ENCODE results near the gene MGST2.
"Not testable (repeated sequence)": the region's sequence is repeated elsewhere in the genome, so short reads cannot be mapped to it uniquely, and the experiment has no call there.

The MGST2 gene

DNA sequence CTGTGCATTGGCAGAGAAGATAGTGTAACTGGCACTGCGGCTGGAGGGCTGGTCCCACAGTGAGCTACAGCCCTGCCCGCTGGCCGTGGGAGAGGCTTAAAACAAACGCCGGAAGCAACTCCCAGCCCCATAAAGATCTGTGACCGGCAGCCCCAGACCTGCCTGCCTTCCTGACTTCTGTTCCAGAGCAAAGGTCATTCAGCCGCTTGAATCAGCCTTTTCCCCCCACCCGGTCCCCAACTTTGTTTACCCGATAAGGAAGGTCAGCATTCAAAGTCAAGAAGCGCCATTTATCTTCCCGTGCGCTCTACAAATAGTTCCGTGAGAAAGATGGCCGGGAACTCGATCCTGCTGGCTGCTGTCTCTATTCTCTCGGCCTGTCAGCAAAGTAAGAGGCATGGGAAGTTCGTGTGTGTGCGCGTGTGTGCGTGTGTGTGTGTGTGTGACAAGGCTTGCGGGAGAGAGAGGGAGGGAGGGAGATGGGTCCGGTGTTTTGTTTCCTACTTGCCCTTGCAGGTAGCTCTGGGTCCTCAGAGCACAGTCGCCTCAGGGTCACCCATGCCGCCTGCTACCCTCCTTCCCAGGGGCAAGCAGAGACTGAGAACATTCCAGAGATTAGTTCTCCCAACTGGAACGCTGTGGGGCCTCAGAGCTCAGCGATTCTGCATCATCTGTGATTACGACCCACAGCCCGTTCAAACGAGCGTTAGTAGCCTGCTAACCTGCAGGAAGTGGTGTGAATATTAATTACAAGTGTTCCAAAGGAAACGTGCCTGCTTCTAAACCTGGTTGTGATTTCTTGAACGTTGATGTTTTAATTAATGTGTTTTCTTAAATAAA, at the start of gene MGST2:
Gene MGST2 (plus strand): TSS at position 130 of the 840 bp plus-strand sequence. CDS start 201 bp downstream, at position 331.
- DNase-seq = peak; percentile 69

DNA sequence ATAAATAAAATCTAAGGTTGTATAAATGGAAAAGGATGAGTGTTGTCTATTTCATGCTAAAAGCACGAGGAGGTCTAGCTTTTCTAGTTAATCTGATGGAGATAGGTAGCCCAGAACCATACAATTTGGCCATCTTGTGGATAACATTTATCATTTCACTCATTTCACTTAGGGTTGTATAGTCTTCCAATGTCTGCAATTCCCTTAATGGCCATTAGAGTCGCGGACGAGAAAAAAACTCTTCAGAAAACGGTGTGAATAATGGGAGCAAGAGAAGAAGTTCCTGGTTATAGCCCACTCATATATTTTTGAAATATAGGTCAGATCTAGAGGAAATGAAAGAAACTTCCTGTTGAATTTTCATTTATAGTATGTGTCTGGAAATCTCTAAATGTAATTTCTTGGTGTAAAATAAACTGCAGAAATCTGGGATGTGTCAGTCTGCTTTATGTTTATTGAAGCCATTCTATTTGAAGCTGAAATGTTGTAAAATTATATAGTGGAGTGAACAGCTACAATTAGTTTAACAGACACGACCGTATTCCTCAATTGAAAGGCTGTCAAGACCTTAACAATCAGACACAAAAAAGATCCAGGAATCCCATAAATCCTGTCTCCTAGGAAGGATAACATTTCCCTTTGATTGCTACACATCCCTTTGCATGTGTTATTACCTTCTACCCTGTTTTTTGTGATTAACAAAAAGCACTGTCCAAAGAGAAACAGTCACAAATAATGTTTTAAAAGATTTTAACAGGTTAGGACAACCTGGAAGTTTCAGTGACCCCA, 47.7 kb upstream of the MGST2 start:
- peak; percentile 18 for DNase-seq

- peak; percentile 31 for DNase-seq
Measured at GRCh38 chr4:139619644-139620043, 46.0 kb upstream of the MGST2 start.

- DNase-seq = no peak
Measured at GRCh38 chr4:139622901-139623381, 42.7 kb upstream of the MGST2 start.

GRCh38 chr4:139624441-139625092, 41.1 kb upstream of the MGST2 start:
- DNase-seq = no peak

DNA sequence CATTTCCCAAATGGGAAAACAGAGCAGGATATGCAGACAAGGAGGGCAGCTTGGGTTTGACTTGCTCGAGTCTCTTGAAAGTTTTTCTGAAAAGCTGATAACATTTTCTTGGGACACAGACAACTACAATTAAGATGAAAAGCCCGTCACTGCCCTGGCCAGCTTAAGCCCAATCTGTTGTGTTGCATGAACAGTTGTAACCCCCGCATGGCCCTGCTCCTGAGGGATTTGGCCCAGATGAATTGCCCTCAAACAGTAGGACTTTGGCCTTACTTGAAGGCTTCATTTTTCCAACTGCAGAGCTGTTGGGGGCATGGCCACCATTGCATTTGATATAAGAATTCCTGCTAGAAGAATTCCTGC, 40.5 kb upstream of the MGST2 start:
- no peak for DNase-seq

DNA sequence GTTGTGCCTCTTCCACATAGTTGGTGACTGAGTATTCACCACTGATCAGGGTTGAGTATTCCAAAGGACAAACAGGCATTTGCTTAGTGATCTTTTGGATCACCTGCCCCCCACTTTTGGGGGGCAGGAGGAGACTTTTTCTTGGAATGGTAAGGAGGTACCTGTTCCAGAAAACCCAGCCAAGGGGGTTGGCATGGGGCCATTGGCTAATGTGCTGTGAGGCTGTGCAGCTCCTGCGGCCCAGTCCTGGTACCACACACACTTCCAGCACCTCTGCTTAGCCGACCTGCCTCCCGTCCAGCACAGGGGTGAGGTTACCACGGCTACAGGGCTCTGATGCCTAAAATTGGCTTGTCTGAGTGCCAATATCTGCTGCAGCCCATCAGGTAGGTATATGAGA, 40.1 kb upstream of the MGST2 start:
- no peak for DNase-seq

GRCh38 chr4:139628184-139629012, 37.2 kb upstream of the MGST2 start:
- DNase-seq = no peak

DNA sequence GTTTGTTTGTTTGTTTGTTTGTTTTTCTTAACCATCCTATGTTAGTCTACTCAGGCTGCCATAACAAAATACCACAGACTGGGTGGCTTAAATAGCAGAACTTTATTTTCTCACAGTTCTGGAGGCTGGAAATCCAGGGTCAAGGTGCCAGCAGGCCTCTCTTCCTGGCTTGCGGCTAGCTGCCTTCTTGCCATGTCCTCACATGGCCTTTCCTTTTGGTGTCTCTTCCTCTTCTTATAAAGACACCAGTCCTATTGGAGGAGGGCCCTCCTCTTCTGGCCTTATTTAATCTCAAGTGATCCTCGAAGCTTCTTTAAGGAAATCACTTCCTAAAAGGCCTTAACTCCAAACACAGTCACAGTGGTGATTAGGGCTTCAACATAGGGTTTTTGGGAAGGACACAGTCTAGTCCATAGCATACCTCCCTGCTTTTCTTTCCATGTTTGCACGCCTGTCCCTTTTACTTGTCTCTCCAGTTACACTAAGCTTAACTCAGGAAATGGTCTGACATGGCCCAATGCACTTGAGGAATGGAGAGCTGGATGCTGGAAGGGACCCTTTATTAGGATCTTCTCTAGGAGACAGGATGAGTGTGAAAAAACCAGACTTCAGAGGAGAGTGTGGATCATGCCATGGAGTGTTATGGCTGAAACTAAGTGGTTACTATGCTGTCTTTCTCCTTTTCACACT, 36.0 kb upstream of the MGST2 start:
- peak; percentile 16 for DNase-seq

GRCh38 chr4:139630126-139630495, 35.5 kb upstream of the MGST2 start:
- DNase-seq = no peak

DNA sequence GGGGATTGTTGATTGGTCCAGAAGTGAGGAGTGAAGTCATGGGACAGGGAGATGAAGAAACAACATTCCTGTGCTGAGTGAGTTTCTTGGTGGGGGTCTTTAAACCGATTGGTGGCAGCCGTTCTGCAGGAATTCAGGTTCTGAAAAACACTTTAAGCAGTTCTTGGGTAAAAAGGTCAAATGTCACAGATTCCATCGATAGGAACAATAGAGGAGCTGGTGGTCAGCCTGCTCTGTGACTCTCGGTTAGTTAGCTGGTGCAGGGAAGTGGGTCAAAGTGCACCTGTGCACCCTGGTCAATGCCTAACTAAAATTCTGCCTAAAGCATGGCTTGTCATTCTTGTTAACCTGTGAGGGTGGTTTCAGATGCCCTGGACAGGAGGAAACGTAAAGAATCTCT, 34.6 kb upstream of the MGST2 start:
- no peak for DNase-seq

DNA sequence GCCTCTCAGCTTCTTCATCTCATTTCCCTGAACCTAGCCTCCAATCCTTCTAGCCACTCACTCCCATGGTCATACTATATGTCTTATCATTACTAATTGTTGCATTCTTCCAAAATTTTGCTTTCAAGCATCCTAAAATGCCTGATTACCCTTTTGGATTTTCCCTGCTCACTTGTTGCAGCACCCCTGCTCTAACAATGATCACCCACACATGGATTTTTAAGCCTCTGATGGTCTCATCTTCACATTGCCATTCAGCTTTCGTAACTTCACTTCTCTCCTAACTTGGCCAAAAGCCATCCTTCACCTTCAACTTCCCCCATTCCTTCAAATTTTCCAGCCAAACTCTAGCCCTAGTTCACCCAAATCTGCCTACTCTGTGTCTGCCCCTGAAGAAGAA, 33.8 kb upstream of the MGST2 start:
- peak; percentile 24 for DNase-seq

- DNase-seq = not testable (repeated sequence)
Measured at GRCh38 chr4:139632739-139633138, 32.9 kb upstream of the MGST2 start.

- no peak for DNase-seq
Measured at GRCh38 chr4:139633195-139633594, 32.4 kb upstream of the MGST2 start.

GRCh38 chr4:139633661-139634060, 32.0 kb upstream of the MGST2 start:
- no peak for DNase-seq

DNA sequence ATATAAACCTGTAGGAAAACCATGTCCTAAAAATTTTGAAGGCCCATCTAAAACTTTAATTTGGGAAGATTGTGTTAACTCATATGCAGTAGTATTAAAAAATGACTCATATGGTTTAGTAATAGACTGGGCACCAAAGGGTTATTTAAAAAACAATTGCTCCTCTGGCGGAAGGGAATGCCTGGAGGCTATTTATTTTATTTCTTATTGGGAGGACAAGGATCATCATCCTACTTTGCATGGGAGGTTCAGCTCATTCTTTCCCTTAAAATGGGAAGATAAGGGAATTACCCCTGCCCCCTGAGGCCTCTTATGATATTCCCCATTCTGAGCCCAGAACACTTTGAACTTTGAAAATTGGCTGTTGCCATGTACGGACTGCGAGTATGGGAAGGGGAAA, 29.7 kb upstream of the MGST2 start:
- no peak for DNase-seq

GRCh38 chr4:139638306-139638705, 27.3 kb upstream of the MGST2 start:
- DNase-seq = not testable (repeated sequence)

DNA sequence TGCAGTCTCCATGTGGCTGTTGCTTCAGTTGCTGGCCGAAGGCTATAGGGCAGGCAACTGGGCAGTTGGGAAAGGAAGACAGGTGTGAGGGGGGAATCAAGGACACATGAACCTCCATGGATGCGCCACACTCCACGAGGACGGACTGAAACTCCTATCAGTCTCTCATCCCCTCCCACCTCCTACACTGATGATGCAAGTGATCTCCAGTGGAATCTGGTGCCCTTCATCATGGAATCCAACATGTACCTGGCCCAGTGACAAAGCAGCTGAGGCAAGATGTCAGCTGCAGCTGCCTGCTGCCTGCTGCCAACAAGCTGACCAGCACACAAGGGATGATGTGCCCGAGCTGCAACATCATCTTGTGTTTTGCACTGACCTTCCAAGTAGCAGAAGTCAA, 26.0 kb upstream of the MGST2 start:
- no peak for DNase-seq

- DNase-seq = no peak
Measured at GRCh38 chr4:139641218-139641617, 24.4 kb upstream of the MGST2 start.

DNA sequence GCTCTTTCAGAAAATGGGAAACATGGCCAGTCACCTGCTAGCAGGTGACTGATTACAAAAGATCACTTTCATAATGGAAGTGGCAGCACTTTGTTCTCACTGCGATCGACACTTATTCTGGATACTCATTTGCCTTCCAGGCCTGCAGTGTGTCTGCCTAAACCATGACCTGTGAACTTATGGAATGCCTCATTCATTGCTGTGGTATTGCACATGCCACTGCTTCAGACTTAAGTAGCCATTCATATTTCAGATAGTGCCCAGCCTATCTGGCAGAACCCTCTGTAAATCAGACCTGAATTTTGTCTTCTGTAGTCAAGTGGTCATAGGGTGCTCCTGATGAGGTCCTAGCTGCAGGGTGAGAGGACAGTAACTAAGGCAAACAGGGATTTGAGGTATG, 23.3 kb upstream of the MGST2 start:
- DNase-seq = no peak

DNA sequence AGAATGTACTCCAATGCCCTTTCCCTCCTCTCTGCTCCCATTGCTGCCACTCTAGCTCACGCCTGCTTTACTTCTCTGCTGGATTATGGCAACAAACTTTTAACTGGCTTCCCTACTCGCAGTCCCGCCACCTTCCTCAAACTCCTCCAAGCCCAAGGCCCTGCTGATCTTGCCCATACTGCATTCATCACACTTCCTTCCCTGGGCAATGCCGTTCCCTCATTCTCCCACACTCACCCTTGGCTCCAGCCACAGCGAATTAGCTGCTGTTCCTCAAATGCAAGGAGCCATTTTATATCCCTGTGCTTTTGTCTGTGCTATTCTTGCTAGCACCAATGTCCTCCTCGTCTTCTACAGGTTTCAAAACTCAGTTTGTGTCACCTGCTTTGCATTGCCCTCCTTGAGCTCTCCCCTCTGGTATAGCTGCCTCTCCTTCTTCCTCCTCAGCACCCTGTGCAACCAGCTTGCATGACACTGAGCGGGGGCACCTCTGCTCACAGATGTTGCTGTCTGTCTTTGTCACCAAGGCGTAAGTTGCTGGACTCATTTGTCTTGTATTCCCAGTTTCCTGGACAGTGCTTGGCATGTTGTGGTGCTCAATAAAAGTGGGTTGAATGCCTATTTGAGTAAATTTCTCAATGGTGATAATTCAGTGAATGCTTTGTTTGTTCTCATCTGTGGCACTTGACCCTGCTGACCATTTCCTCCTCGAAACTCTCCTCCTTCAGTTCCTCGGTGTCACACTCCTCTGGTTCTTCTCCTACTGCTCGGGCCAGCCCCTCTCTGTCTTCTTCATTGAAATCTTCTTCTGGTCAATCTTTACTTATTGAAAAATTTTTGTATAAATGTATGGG, 22.4 kb upstream of the MGST2 start:
- DNase-seq = no peak

Data from suppressor macrophage treated with lipopolysaccharide for 4 hours (primary cell).